Measurements from ENCODE around the gene PHF14.
A peak's percentile ranks its signal among the peaks of the same experiment; 100 is the strongest.

The PHF14 gene

GRCh38 chr7:11193131-11193867 is 219.6 kb downstream of the PHF14 start:
- POLR2A ChIA-PET: no interaction called here
- no peaks in the 10 kb centered on the region for H3K9me3 ChIP-seq (ENCODE audit: control extremely low read depth in 1 of 5, control insufficient read depth in 4 of 5, insufficient read depth in 2 of 5, low read depth in 1 of 5, low read length in 4 of 5)
- H3K27me3 ChIP-seq (replicated peaks in 2 of 5; ENCODE audit: control insufficient read depth in 4 of 5, insufficient read depth in 5 of 5, low read length in 4 of 5): no peaks in the 10 kb centered on the region
- H3K27ac ChIP-seq (ENCODE audit: insufficient read depth in 1 of 2, low read depth in 1 of 2, low read length in 2 of 2, poor library complexity in 1 of 2, severe bottlenecking in 2 of 2): no peak overlapping the region
- H3K4me3 ChIP-seq (ENCODE audit: control insufficient read depth in 1 of 7, extremely low read depth in 1 of 7, insufficient read depth in 4 of 7, low read depth in 2 of 7, low read length in 6 of 7): peak overlapping the region in 4 of 7 experiments; percentile 44 to 75 (median 50)
- peak; percentile 11 to 32 (median 27) for DNase-seq
- CTCF ChIA-PET: interaction anchor here (1.1 kb wide), 1 partner anchor 19 kb away, joined by 3 read pairs; no protein-coding TSS in a partner anchor
- peaks cover 0 to 9% (median 4%) of the 10 kb centered on the region in 4 experiments for H3K4me1 ChIP-seq (ENCODE audit: control extremely low read depth in 1 of 4, control insufficient read depth in 4 of 4, insufficient read depth in 4 of 4, low read length in 3 of 4)
- no peaks in the 10 kb centered on the region for H3K36me3 ChIP-seq (ENCODE audit: control insufficient read depth in 4 of 4, insufficient read depth in 4 of 4, low read length in 3 of 4)
- 25% methylated on average over 12 of the region's 17 CpGs for WGBS (ENCODE audit: insufficient coverage)

DNA sequence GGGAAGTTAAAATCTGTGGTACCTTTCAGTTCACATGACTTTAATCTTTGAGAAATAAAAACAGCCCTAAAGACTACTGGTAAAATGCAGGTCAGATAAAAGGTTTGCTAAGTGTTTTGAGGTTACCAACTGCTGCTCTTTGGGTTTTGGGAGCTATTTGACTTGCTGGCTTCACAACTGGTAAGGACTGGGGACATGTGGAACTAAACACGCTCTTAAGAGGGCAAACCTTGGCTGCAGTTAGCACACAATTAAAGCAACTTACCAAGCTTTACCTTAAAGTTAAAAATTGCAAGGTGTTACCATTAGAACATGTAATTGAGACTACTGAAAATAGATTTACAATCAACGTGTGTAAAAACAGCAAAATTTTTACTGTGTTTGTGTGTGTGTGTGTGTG is 220.2 kb downstream of the PHF14 start:
- ChIA-PET CTCF (interaction anchor here (1.1 kb wide), 1 partner anchor 18 kb away, joined by 3 read pairs; no protein-coding TSS in a partner anchor), POLR2A (no interaction called here)
- Histone ChIP-seq H3K4me1 (ENCODE audit: control extremely low read depth in 1 of 4, control insufficient read depth in 4 of 4, insufficient read depth in 4 of 4, low read length in 3 of 4) (peaks cover 0 to 9% (median 4%) of the 10 kb centered on the region in 4 experiments), H3K9me3 (ENCODE audit: control extremely low read depth in 1 of 5, control insufficient read depth in 4 of 5, insufficient read depth in 2 of 5, low read depth in 1 of 5, low read length in 4 of 5) (no peaks in the 10 kb centered on the region), H3K27me3 (replicated peaks in 2 of 5; ENCODE audit: control insufficient read depth in 4 of 5, insufficient read depth in 5 of 5, low read length in 4 of 5) (no peaks in the 10 kb centered on the region), H3K27ac (ENCODE audit: insufficient read depth in 1 of 2, low read depth in 1 of 2, low read length in 2 of 2, poor library complexity in 1 of 2, severe bottlenecking in 2 of 2) (no peak overlapping the region), H3K36me3 (ENCODE audit: control insufficient read depth in 4 of 4, insufficient read depth in 4 of 4, low read length in 3 of 4) (no peaks in the 10 kb centered on the region), H3K4me3 (ENCODE audit: control insufficient read depth in 1 of 7, extremely low read depth in 1 of 7, insufficient read depth in 4 of 7, low read depth in 2 of 7, low read length in 6 of 7) (no peak overlapping the region)
- DNase-seq: peak in 1 of 3 donors; percentile 33
- 83% methylated on average over 1 of the region's 2 CpGs for WGBS (ENCODE audit: insufficient coverage)

DNA sequence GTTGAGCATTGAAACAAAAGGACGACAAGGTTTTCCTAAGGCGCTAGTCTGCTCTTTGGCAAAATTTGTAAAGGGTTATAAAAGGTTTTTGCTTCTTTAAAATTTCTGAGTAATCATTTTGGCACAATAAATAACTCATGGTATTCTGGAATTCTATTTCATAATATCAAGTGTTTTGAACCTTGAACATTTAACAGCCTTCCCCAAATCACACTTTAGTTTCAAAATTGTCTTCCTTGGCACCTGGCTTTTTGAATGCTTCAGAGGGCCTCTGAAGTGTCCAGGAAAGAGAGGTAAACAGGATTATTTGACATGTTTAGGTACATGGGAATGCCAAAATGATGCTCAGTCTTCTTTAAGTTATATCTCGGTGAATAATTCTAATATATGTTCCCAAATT is 220.8 kb downstream of the PHF14 start:
- no peaks in the 10 kb centered on the region for H3K9me3 ChIP-seq (ENCODE audit: control extremely low read depth in 1 of 5, control insufficient read depth in 4 of 5, insufficient read depth in 2 of 5, low read depth in 1 of 5, low read length in 4 of 5)
- H3K27me3 ChIP-seq (replicated peaks in 2 of 5; ENCODE audit: control insufficient read depth in 4 of 5, insufficient read depth in 5 of 5, low read length in 4 of 5): no peaks in the 10 kb centered on the region
- POLR2A ChIA-PET: no interaction called here
- H3K4me3 ChIP-seq (ENCODE audit: control insufficient read depth in 1 of 7, extremely low read depth in 1 of 7, insufficient read depth in 4 of 7, low read depth in 2 of 7, low read length in 6 of 7): no peak overlapping the region
- H3K4me1 ChIP-seq (ENCODE audit: control extremely low read depth in 1 of 4, control insufficient read depth in 4 of 4, insufficient read depth in 4 of 4, low read length in 3 of 4): peaks cover 0 to 9% (median 4%) of the 10 kb centered on the region in 4 experiments
- H3K36me3 ChIP-seq (ENCODE audit: control insufficient read depth in 4 of 4, insufficient read depth in 4 of 4, low read length in 3 of 4): no peaks in the 10 kb centered on the region
- DNase-seq: no peak
- no peak overlapping the region for H3K27ac ChIP-seq (ENCODE audit: insufficient read depth in 1 of 2, low read depth in 1 of 2, low read length in 2 of 2, poor library complexity in 1 of 2, severe bottlenecking in 2 of 2)
- WGBS (ENCODE audit: insufficient coverage): no CpG with 5 or more reads among the region's 3 CpGs
- CTCF ChIA-PET: no interaction called here

DNA sequence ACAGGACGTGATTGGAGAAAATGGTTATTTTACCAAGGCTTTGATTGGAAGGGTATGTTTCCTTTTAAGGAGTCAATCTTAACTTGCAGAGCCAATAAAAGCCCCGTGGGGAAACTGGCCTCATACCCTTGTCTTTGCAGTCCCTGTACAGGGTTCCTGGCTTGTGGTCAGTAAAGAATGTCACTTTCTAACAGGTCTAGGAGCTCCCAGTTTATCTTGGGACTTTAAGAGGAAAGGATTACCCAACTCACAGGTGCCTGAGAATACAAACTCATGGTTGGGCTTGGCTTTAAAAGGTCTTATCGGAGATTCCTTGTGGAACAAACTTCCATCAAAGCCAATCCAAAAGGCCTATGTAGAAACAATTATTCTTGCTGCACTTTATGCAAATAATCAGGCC is 221.8 kb downstream of the PHF14 start:
- Histone ChIP-seq H3K4me3 (ENCODE audit: control insufficient read depth in 1 of 7, extremely low read depth in 1 of 7, insufficient read depth in 4 of 7, low read depth in 2 of 7, low read length in 6 of 7) (no peak overlapping the region), H3K27me3 (replicated peaks in 2 of 5; ENCODE audit: control insufficient read depth in 4 of 5, insufficient read depth in 5 of 5, low read length in 4 of 5) (no peaks in the 10 kb centered on the region), H3K27ac (ENCODE audit: insufficient read depth in 1 of 2, low read depth in 1 of 2, low read length in 2 of 2, poor library complexity in 1 of 2, severe bottlenecking in 2 of 2) (no peak overlapping the region), H3K36me3 (ENCODE audit: control insufficient read depth in 4 of 4, insufficient read depth in 4 of 4, low read length in 3 of 4) (no peaks in the 10 kb centered on the region), H3K9me3 (ENCODE audit: control extremely low read depth in 1 of 5, control insufficient read depth in 4 of 5, insufficient read depth in 2 of 5, low read depth in 1 of 5, low read length in 4 of 5) (no peaks in the 10 kb centered on the region), H3K4me1 (ENCODE audit: control extremely low read depth in 1 of 4, control insufficient read depth in 4 of 4, insufficient read depth in 4 of 4, low read length in 3 of 4) (peaks cover 0 to 9% (median 4%) of the 10 kb centered on the region in 4 experiments)
- ChIA-PET POLR2A (no interaction called here), CTCF (interaction anchor here (1.4 to 2.6 kb wide), 2 partner anchors 10 to 12 kb away, joined by 3 to 6 read pairs; no protein-coding TSS in a partner anchor)
- DNase-seq: no peak
- 92% methylated on average over 3 of the region's 3 CpGs for WGBS (ENCODE audit: insufficient coverage)

DNA sequence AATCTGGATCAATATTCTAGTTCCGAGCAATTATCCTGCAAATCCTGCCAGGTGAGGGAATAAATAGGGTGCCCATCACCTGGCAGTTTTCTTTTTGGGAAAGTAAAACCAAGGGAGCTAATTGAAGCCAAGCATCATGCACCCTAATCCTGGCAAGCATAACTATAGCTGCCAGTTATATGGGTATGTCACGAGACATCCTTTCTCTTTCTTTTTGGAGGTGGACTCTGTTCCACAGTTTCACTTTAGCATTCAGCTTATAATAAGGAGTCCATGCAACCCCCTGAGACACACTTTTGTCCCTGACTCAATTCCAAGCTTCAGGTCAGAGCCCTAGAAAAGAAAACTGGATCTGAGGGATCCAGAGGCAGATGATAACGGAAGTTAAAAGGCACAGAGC is 222.5 kb downstream of the PHF14 start:
- Histone ChIP-seq H3K27ac (ENCODE audit: insufficient read depth in 1 of 2, low read depth in 1 of 2, low read length in 2 of 2, poor library complexity in 1 of 2, severe bottlenecking in 2 of 2) (no peak overlapping the region), H3K36me3 (ENCODE audit: control insufficient read depth in 4 of 4, insufficient read depth in 4 of 4, low read length in 3 of 4) (no peaks in the 10 kb centered on the region), H3K4me3 (ENCODE audit: control insufficient read depth in 1 of 7, extremely low read depth in 1 of 7, insufficient read depth in 4 of 7, low read depth in 2 of 7, low read length in 6 of 7) (no peak overlapping the region), H3K4me1 (ENCODE audit: control extremely low read depth in 1 of 4, control insufficient read depth in 4 of 4, insufficient read depth in 4 of 4, low read length in 3 of 4) (peaks cover 0 to 9% (median 4%) of the 10 kb centered on the region in 4 experiments), H3K9me3 (ENCODE audit: control extremely low read depth in 1 of 5, control insufficient read depth in 4 of 5, insufficient read depth in 2 of 5, low read depth in 1 of 5, low read length in 4 of 5) (no peaks in the 10 kb centered on the region), H3K27me3 (replicated peaks in 2 of 5; ENCODE audit: control insufficient read depth in 4 of 5, insufficient read depth in 5 of 5, low read length in 4 of 5) (no peaks in the 10 kb centered on the region)
- CTCF ChIA-PET: interaction anchor here (1.4 to 2.6 kb wide), 2 partner anchors 11 to 13 kb away, joined by 3 to 6 read pairs; no protein-coding TSS in a partner anchor
- DNase-seq: no peak
- POLR2A ChIA-PET: no interaction called here
- 67% methylated on average over 3 of the region's 3 CpGs for WGBS (ENCODE audit: insufficient coverage)

DNA sequence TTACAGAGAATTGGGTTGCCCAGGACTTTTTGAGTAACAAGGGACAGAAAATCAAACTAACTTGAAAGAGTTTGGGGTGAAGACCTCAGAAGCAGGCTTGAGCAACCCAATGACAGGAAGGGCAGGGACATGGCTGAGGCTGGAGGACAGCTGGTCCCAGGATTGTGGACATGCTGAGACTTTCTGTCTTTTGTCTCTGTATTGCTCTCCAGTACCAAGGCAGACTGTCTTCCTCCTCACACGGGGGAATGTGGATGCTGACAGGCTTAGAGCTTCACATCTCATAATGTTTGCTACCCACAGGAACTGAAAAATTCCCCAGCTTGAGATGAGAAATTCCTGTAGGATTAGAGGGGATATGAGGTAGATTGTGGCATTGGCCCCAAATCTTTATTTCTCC is 229.6 kb downstream of the PHF14 start:
- no peaks in the 10 kb centered on the region for H3K27me3 ChIP-seq (replicated peaks in 2 of 5; ENCODE audit: control insufficient read depth in 4 of 5, insufficient read depth in 5 of 5, low read length in 4 of 5)
- CTCF ChIA-PET: interaction anchor here (1.1 kb wide), 2 partner anchors 9 to 10 kb away, joined by 3 to 7 read pairs; no protein-coding TSS in a partner anchor
- WGBS (ENCODE audit: insufficient coverage): no CpG with 5 or more reads among the region's 1 CpG
- no peak overlapping the region for H3K4me3 ChIP-seq (ENCODE audit: control insufficient read depth in 1 of 7, extremely low read depth in 1 of 7, insufficient read depth in 4 of 7, low read depth in 2 of 7, low read length in 6 of 7)
- POLR2A ChIA-PET: no interaction called here
- no peaks in the 10 kb centered on the region for H3K9me3 ChIP-seq (ENCODE audit: control extremely low read depth in 1 of 5, control insufficient read depth in 4 of 5, insufficient read depth in 2 of 5, low read depth in 1 of 5, low read length in 4 of 5)
- H3K4me1 ChIP-seq (ENCODE audit: control extremely low read depth in 1 of 4, control insufficient read depth in 4 of 4, insufficient read depth in 4 of 4, low read length in 3 of 4): peaks cover 0 to 2% (median 0%) of the 10 kb centered on the region in 4 experiments
- H3K27ac ChIP-seq (ENCODE audit: insufficient read depth in 1 of 2, low read depth in 1 of 2, low read length in 2 of 2, poor library complexity in 1 of 2, severe bottlenecking in 2 of 2): no peak overlapping the region
- no peaks in the 10 kb centered on the region for H3K36me3 ChIP-seq (ENCODE audit: control insufficient read depth in 4 of 4, insufficient read depth in 4 of 4, low read length in 3 of 4)
- DNase-seq: no peak

DNA sequence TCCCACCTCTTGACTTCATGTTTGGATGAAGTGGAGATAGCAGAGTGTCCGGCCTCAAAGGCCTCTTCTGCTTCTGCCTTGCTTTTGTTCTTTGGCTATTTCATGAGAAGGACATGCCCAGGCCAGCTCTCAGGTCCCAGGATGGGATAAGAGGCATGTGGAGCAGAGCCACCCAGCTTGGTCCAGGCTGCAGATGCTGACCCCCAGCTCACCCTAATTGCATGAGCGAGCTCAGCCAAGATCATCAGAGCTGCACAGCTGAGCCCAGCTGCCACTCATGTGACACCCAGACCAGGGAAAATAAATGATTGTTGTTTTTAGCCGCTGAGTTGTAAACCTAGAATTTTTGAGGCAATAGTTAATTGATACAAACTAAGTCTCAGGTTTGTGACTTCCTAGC is 230.0 kb downstream of the PHF14 start:
- H3K27ac ChIP-seq (ENCODE audit: insufficient read depth in 1 of 2, low read depth in 1 of 2, low read length in 2 of 2, poor library complexity in 1 of 2, severe bottlenecking in 2 of 2): no peak overlapping the region
- DNase-seq: no peak
- no peaks in the 10 kb centered on the region for H3K36me3 ChIP-seq (ENCODE audit: control insufficient read depth in 4 of 4, insufficient read depth in 4 of 4, low read length in 3 of 4)
- ChIA-PET POLR2A (no interaction called here), CTCF (interaction anchor here (1.1 kb wide), 2 partner anchors 9 to 10 kb away, joined by 3 to 7 read pairs; no protein-coding TSS in a partner anchor)
- 92% methylated on average over 2 of the region's 3 CpGs for WGBS (ENCODE audit: insufficient coverage)
- H3K4me3 ChIP-seq (ENCODE audit: control insufficient read depth in 1 of 7, extremely low read depth in 1 of 7, insufficient read depth in 4 of 7, low read depth in 2 of 7, low read length in 6 of 7): no peak overlapping the region
- no peaks in the 10 kb centered on the region for H3K27me3 ChIP-seq (replicated peaks in 2 of 5; ENCODE audit: control insufficient read depth in 4 of 5, insufficient read depth in 5 of 5, low read length in 4 of 5)
- H3K4me1 ChIP-seq (ENCODE audit: control extremely low read depth in 1 of 4, control insufficient read depth in 4 of 4, insufficient read depth in 4 of 4, low read length in 3 of 4): peaks cover 0 to 2% (median 0%) of the 10 kb centered on the region in 4 experiments
- no peaks in the 10 kb centered on the region for H3K9me3 ChIP-seq (ENCODE audit: control extremely low read depth in 1 of 5, control insufficient read depth in 4 of 5, insufficient read depth in 2 of 5, low read depth in 1 of 5, low read length in 4 of 5)

Data from common myeloid progenitor, CD34-positive (primary cell).